ENCODE results near the gene PRPS1. TPM values are rescaled to one million over a fixed set of nuclear protein-coding genes. Genes with fewer than 3 reads are reported as not detected.

PRPS1 gene
- 31.4 and 33.8 TPM in 2 replicates for total RNA-seq

DNA sequence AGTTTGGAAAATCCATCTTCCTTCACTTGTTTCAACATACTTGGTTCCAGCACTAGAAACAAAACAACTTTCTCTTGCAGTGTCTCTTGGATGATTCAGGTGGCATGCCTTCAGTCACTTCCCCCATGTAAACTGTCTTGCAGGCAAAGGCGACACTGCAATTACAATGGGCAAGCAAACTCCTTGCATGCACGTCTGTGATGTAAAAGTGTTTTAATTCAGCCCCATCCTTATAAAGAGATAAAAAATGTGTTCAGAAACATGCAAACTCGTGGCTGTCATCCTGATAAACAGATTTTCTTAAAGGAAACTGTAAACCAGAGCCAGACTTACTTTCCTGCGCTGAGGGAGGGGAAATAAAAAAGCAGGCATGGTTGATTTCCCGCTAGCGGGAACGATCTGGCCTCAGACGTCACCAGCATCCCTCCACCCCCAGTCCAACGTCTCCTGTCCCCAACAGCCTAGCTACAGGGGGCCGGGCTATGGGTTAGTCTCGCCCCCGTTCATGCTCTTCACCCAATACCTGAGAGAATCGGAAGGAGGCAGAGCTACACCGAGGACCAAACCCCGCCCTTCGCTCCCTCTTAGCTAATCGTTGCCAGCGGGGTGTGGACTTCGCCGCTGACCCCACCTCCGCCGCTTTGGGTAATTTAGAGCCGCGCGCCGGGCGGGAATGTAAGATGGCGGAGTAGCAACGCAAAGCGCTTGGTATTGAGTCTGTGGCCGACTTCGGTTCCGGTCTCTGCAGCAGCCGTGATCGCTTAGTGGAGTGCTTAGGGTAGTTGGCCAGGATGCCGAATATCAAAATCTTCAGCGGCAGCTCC lies at the start of gene PRPS1:
TSS of gene PRPS1 (plus strand) at position 673 of the 824 bp plus-strand sequence. CDS start at position 792, 119 bp downstream.

Other genes with a start within 250 kb of the PRPS1 start
- gene FRMPD3, start 178.9 kb upstream of the PRPS1 start, total RNA-seq: 0.32 and 0.39 TPM in 2 replicates
- 28.2 and 45.9 TPM in 2 replicates for gene TSC22D3, start 147.3 kb downstream of the PRPS1 start, total RNA-seq
- not detected in 2 replicates for gene NCBP2L, start 149.2 kb downstream of the PRPS1 start, total RNA-seq
- gene MID2, start 197.4 kb downstream of the PRPS1 start, total RNA-seq: 28.6 and 32.4 TPM in 2 replicates

Data from articular chondrocyte of knee joint (primary cell).